Pancreas (tissue), 10 donors: ENCODE measurements around the gene FOXF1. TPM values are rescaled to one million over a fixed set of nuclear protein-coding genes. Genes with fewer than 3 reads are reported as not detected.

Experiments used
- ATAC-seq, 4 donors: fragments of 200-7000 bp; cut with Tn5 transposase; one replicate each; pipeline versions ENCODE4 v1.8.0 to v1.9.1; 2020; ENCODE audit warnings: mild to moderate bottlenecking in 4 of 4, moderate library complexity in 4 of 4
- DNase-seq, 6 donors: peaks; one replicate each; pipeline ENCODE4 v3.0.0-alpha.2; 2020
- FAIRE-seq: peaks from 2 replicates; lab custom pipeline; 2012; peaks lifted over from hg19 to GRCh38; lab: Jason Lieb, UNC
- H3K27ac ChIP-seq, 4 donors: fragments of 200-600 bp; sonication (generic); 1 replicate in 3 of 4; 2 replicates in 1 of 4; pipeline versions ENCODE4 v1.5.0 to v1.8.0; 2020
- H3K27me3 ChIP-seq, 4 donors: fragments of 200-600 bp; one replicate each; pipeline ENCODE4 v1.8.0; 2021
- H3K36me3 ChIP-seq, 3 donors: fragments of 200-600 bp; sonication (generic) in 1 of 3; one replicate each; pipeline versions ENCODE4 v1.5.0 to v1.8.0; 2020 to 2021
- H3K4me1 ChIP-seq, 3 donors: fragments of 200-600 bp; one replicate each; pipeline ENCODE4 v1.8.0; 2021
- H3K4me3 ChIP-seq, 4 donors: fragments of 200-600 bp; sonication (generic) in 2 of 4; one replicate each; pipeline versions ENCODE4 v1.5.0 to v1.8.0; 2020 to 2021
- H3K9me3 ChIP-seq, 4 donors: fragments of 200-600 bp; one replicate each; pipeline ENCODE4 v1.8.0; 2021
- CTCF ChIP-seq, 4 donors: fragments of 200-600 bp; sonication (generic) in 3 of 4; IDR thresholded peaks; one replicate each; pipeline versions ENCODE4 v1.5.0 to v1.8.0; 2021; ENCODE audit warnings: antibody characterized with exemption in 4 of 4
- WGBS, 2 donors: extraction: QIAGEN DNeasy Blood & Tissue Kit; methylation state at CpG; one replicate each; pipeline ENCODE4 v1.1.7; 2013; 5-methylcytosine and 5-hydroxymethylcytosine counted together
- intact Hi-C, 3 donors: fragments of 100-400 bp; cut with DNase I; formaldehyde crosslinking; loops; one replicate each; pipeline versions ENCODE4 v1.11.1 to v1.14.2; 2022
- polyA plus RNA-seq, 2 donors: library from polyadenylated mRNA; stranded (reverse); fragments of 200-250 nt; gene quantifications; one replicate each; pipeline ENCODE4 v1.2.3, GENCODE V29; 2013
- total RNA-seq, 6 donors: library from RNA; stranded (reverse); fragmentation: NEBNext Ultra II Directional in 4 of 6; extraction: Animal tissue kit (Norgen Biotek cat#: 25700) in 4 of 6; gene quantifications; one replicate each; pipeline versions ENCODE4 v1.2.1 to v1.2.4, GENCODE V29; 2021 to 2023
- donor health status: healthy with polysubstance abuse.
- donor health status: DM: no; HTN: no; CAD: no; lungs with moderate emphysema.
- donor health status: DM: no; HTN: no; CAD: no.
- donor health status: control.
- donor health status: control.
- donor health status: Bipolar disorder and iron deficiency.
- donor health status: DM: yes; HTN: yes; CAD: no.
- donor health status: DM: no; HTN: no; CAD: no.
- donor health status: DM: no; HTN: no; CAD: no.
- donor health status: DM: yes; HTN: yes; CAD: no.

Gene FOXF1
- total and polyA plus RNA-seq, 8 donors, result 0.16 to 1.2 (median 0.52) TPM

GRCh38 chr16:86472366-86472765 lies 38.0 kb upstream of the FOXF1 start:
- TF ChIP-seq CTCF (IDR thresholded peaks at IDR 0.05), result no peak
- FAIRE-seq (no peak), DNase-seq (no peak)

DNA sequence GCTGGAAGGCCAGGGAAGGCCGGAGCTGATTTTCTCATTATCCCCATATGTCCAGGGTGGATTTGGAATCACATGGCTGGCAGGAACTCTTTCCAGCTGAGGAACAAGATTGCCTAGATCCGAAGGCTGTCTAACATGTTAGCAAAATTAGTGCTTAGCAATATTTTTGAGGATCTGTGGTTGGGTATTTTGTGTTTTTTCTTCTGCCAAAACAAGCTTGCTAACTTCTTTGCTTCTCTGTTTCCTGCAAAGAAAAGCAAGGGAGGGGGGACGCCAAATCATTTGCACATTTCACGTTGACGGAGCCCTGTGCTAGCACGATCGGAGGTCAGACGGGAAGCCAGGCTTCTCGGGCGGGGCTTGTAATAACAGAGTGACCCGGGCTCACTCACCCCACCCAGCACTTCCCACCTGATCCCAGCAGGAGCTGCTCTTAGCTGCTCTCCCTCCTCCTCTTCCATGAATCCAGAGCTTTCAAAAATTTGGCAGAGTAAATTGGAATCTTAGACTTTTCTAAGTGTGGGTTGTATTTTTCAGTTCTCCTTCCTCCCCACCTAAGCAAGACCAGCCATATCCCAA lies 33.3 kb upstream of the FOXF1 start:
- ATAC-seq (no peak), FAIRE-seq (no peak), DNase-seq (no peak)
- Histone ChIP-seq H3K36me3 (no peaks in the 10 kb centered on the region), H3K9me3 (no peaks in the 10 kb centered on the region), H3K27me3 (no peaks in the 10 kb centered on the region), H3K4me3 (no peak overlapping the region), H3K4me1 (no peaks in the 10 kb centered on the region), H3K27ac (no peak overlapping the region)
- intact Hi-C loops, result no loop called here
- WGBS, 2 donors, result 18 to 26% methylated on average over 11 of the region's 11 CpGs
- no peak for TF ChIP-seq CTCF (IDR thresholded peaks at IDR 0.05)

More at GRCh38 chr16:86472366-86472765, 38.0 kb upstream of the FOXF1 start:
- Histone ChIP-seq H3K4me1 (no peaks in the 10 kb centered on the region), H3K36me3 (no peaks in the 10 kb centered on the region), H3K9me3 (no peaks in the 10 kb centered on the region), H3K27me3 (no peaks in the 10 kb centered on the region), H3K4me3 (no peak overlapping the region), H3K27ac (no peak overlapping the region)
- WGBS, 2 donors, result 75 to 87% methylated on average over 5 of the region's 5 CpGs
- no peak for ATAC-seq
- intact Hi-C loops, result no loop called here

DNA sequence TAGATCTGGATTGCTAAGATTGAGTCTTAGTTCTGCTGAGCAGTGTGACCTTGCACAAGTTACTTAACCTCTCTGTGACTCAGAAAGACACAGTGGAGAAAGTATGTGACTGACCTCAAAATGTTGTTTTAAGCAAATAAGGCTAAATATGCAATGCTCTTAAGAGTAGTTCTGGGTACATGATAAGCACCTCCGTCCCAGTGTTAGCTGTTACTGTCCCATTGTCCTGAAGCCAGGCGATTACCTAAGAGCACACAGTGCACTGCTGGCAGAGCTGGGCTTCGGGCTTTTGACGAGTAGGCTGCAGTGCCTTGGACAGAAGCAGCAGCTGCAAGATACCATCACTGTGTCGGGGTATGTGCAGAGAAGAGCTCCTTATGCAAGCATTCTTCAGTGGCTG lies 32.7 kb upstream of the FOXF1 start:
- intact Hi-C loops, result no loop called here
- WGBS, 2 donors, result 38 to 57% methylated on average over 5 of the region's 5 CpGs
- no peaks in the 10 kb centered on the region for H3K4me1 ChIP-seq
- ATAC-seq (no peak), DNase-seq (no peak), FAIRE-seq (no peak)
- no peak for TF ChIP-seq CTCF (IDR thresholded peaks at IDR 0.05)
- H3K4me3 ChIP-seq, result no peak overlapping the region
- no peaks in the 10 kb centered on the region for H3K9me3 ChIP-seq
- no peaks in the 10 kb centered on the region for H3K27me3 ChIP-seq
- no peaks in the 10 kb centered on the region for H3K36me3 ChIP-seq
- no peak overlapping the region for H3K27ac ChIP-seq

DNA sequence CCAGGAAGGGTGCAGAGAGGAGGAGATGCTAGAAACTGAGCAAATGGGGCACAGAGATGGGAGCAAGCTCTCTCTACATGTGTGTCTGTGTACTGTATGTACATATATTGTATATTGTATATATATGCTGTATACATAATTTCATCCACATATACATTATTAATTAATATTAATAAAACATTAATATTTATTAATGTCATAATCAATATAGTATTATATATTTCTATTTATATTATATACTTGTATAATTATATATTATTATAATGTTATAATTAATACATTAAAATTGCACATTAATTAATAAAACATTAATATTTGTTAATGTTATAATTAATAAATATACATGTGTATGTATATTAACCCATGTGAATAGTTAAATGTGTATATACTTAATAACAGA lies 31.5 kb upstream of the FOXF1 start:
- ATAC-seq (no peak), FAIRE-seq (peak; percentile 98), DNase-seq (no peak)
- Histone ChIP-seq H3K27ac (no peak overlapping the region), H3K4me1 (no peaks in the 10 kb centered on the region), H3K4me3 (no peak overlapping the region), H3K36me3 (no peaks in the 10 kb centered on the region), H3K27me3 (no peaks in the 10 kb centered on the region), H3K9me3 (no peaks in the 10 kb centered on the region)
- intact Hi-C loops, result no loop called here
- TF ChIP-seq CTCF (IDR thresholded peaks at IDR 0.05), result no peak

DNA sequence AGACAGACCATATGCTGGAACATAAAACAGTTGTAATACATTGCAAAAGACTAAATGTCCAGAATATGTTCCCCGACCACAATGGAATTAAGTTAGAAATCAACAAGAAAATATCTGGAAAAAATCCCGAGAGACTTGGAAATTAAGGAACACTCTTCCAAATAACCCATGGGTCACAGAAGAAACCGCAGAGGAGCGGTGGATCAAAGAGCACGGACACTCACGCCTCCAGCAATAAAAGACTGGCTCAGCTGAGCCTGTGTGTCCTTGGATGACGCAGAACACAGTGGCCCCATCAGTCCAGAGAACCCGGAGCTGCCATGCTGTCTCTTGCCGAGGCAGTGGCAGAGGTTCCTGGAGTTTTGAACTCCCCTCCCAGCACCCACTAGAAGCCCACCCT lies 30.9 kb upstream of the FOXF1 start:
- H3K36me3 ChIP-seq, result no peaks in the 10 kb centered on the region
- DNase-seq, result no peak
- no peak overlapping the region for H3K4me3 ChIP-seq
- H3K27me3 ChIP-seq, result no peaks in the 10 kb centered on the region
- H3K9me3 ChIP-seq, result no peaks in the 10 kb centered on the region
- no peaks in the 10 kb centered on the region for H3K4me1 ChIP-seq
- no peak for FAIRE-seq
- intact Hi-C loops, result no loop called here
- 28 to 48% methylated on average over 9 of the region's 9 CpGs for WGBS, 2 donors
- no peak for ATAC-seq
- no peak overlapping the region for H3K27ac ChIP-seq
- TF ChIP-seq CTCF (IDR thresholded peaks at IDR 0.05), result no peak
